GM12878 (cell line): ENCODE results near the gene SLC22A23. TPM values are rescaled to one million over a fixed set of nuclear protein-coding genes. Genes with fewer than 3 reads are reported as not detected.

Experiments
- BCL11A ChIP-seq: IDR thresholded peaks from 2 replicates; pipeline ENCODE4 v1.6.1; 2011; ENCODE audit warnings: low read depth, low read length
- CREB1 ChIP-seq: IDR thresholded peaks from 2 replicates; pipeline ENCODE4 v1.6.1; 2012; ENCODE audit warnings: low read depth, mild to moderate bottlenecking, inconsistent platforms
- DPF2 ChIP-seq: fragments of 450-650 bp; IDR thresholded peaks from 2 replicates; pipeline ENCODE4 v1.6.1; 2017; ENCODE audit warnings: mild to moderate bottlenecking
- EP300 ChIP-seq, 2 experiments: fragments of 150-350 bp in 1 of 2; IDR thresholded peaks; 2 replicates each; pipeline ENCODE4 v1.6.1; 2011 to 2012; ENCODE audit warnings: low read depth in 2 of 2, low read length in 2 of 2, borderline replicate concordance in 1 of 2, improper control_type of control experiment in 1 of 2, inconsistent platforms in 1 of 2; ENCODE audit not compliant: control insufficient read depth in 1 of 2
- IKZF1 ChIP-seq: fragments of 450-650 bp; conservative IDR thresholded peaks from 2 replicates; pipeline ENCODE4 v1.6.1; 2017; ENCODE audit warnings: antibody characterized with exemption, mild to moderate bottlenecking
- IRF4 ChIP-seq: IDR thresholded peaks from 2 replicates; pipeline ENCODE4 v1.6.1; 2011; ENCODE audit warnings: low read depth, low read length
- MEF2A ChIP-seq: IDR thresholded peaks from 2 replicates; pipeline ENCODE4 v1.6.1; 2011; ENCODE audit warnings: low read depth, mild to moderate bottlenecking, low read length, moderate library complexity; ENCODE audit not compliant: insufficient read depth
- MTA2 ChIP-seq: fragments of 450-650 bp; IDR thresholded peaks from 2 replicates; pipeline ENCODE4 v1.6.1; 2016; ENCODE audit warnings: low read depth, mild to moderate bottlenecking, moderate library complexity
- USF2 ChIP-seq: IDR thresholded peaks from 2 replicates; pipeline ENCODE4 v1.6.1; 2011; ENCODE audit warnings: low read depth, low read length, improper control_type of control experiment, borderline replicate concordance
- ZNF274 ChIP-seq: IDR thresholded peaks from one replicate; pipeline ENCODE4 v1.8.0; 2011; ENCODE audit not compliant: insufficient read length, insufficient read depth
- polyA plus RNA-seq, 11 experiments: library from polyadenylated mRNA; depleted of rRNA in 4 of 11; unstranded in 6 of 11; stranded (reverse) in 5 of 11; fragments of >200 nt; fragmentation: Nextera tagmentation in 4 of 11; fragmentation: Illumina TruSeq in 1 of 11; extraction: Ambion mirVana in 4 of 11; extraction: Trizol in 1 of 11; gene quantifications; 1 replicate in 1 of 11; 2 replicates in 10 of 11; pipeline versions ENCODE4 v1.2.1 to v1.2.3, GENCODE V29; 2011 to 2016; ENCODE audit warnings: inconsistent platforms in 2 of 11, missing spikeins in 2 of 11, low read depth in 1 of 11
- total RNA-seq, 4 experiments: library from RNA; depleted of rRNA in 3 of 4; stranded (reverse); fragments of >200 nt in 3 of 4; fragmentation: Illumina TruSeq in 1 of 4; extraction: Trizol in 1 of 4; gene quantifications; 2 replicates each; pipeline versions ENCODE4 v1.2.1 to v1.2.3, GENCODE V29; 2013 to 2021
- TF ChIP-seq, protein P1 (sequence below): fragments of 450-650 bp; IDR thresholded peaks from 2 replicates; pipeline ENCODE4 v1.6.1; 2017; ENCODE audit warnings: low read depth, mild to moderate bottlenecking, moderate library complexity
- TF ChIP-seq, protein P2 (sequence below): fragments of 450-650 bp; formaldehyde crosslinking; IDR thresholded peaks from 2 replicates; pipeline ENCODE4 v1.5.0; 2022; ENCODE audit warnings: mild to moderate bottlenecking, missing genetic modification characterization

The SLC22A23 gene
- total and polyA plus RNA-seq, 10 of the 15 experiments (the other 5 are each of a cell fraction or from before 2014, with no cell fraction given), result 0.20 to 2.4 (median 0.74) TPM

DNA sequence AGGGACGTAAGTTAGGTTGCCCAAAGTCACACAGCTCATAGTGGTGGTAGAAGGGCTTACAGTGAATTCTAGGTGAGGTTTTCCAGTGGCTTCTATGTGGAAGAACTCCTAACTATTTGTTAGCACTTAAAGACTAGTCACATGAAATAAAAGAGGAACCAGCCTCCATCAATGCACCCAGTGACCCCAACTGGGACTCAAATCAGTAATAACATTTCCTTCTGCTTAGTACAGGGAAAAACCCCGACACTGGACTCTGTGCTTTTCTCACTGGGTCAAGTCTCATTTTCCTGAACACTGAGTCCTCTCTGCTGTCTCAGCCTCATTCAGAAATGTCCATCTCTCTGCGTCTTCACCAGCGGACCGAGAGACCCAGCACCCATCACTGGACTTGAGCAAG is 89.2 kb downstream of the SLC22A23 start (continued):
- TF ChIP-seq, protein P1, sequence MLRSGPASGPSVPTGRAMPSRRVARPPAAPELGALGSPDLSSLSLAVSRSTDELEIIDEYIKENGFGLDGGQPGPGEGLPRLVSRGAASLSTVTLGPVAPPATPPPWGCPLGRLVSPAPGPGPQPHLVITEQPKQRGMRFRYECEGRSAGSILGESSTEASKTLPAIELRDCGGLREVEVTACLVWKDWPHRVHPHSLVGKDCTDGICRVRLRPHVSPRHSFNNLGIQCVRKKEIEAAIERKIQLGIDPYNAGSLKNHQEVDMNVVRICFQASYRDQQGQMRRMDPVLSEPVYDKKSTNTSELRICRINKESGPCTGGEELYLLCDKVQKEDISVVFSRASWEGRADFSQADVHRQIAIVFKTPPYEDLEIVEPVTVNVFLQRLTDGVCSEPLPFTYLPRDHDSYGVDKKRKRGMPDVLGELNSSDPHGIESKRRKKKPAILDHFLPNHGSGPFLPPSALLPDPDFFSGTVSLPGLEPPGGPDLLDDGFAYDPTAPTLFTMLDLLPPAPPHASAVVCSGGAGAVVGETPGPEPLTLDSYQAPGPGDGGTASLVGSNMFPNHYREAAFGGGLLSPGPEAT, result peak; percentile 29; the same call in 1 of the 2 replicates
- TF ChIP-seq BCL11A (peak; percentile 65; the same call in 1 of the 2 replicates), MTA2 (peak; percentile 55; the same call in 1 of the 2 replicates), IKZF1 (peak; percentile 61), IRF4 (0 out of 2 replicates have a peak, but pooled peaks have one; percentile 68), ZNF274 (no peak), DPF2 (peak; percentile 59; the same call in 1 of the 2 replicates), USF2 (no peak), CREB1 (no peak), EP300 (IDR thresholded peaks at IDR 0.05; ENCODE audit: borderline replicate concordance in 1 of 2, control insufficient read depth in 1 of 2, low read depth in 2 of 2, low read length in 2 of 2) (0 out of 4 replicates have a peak, but pooled peaks of 1 of the 2 experiments have one; percentile 54), MEF2A (no peak)
- TF ChIP-seq, protein P2, sequence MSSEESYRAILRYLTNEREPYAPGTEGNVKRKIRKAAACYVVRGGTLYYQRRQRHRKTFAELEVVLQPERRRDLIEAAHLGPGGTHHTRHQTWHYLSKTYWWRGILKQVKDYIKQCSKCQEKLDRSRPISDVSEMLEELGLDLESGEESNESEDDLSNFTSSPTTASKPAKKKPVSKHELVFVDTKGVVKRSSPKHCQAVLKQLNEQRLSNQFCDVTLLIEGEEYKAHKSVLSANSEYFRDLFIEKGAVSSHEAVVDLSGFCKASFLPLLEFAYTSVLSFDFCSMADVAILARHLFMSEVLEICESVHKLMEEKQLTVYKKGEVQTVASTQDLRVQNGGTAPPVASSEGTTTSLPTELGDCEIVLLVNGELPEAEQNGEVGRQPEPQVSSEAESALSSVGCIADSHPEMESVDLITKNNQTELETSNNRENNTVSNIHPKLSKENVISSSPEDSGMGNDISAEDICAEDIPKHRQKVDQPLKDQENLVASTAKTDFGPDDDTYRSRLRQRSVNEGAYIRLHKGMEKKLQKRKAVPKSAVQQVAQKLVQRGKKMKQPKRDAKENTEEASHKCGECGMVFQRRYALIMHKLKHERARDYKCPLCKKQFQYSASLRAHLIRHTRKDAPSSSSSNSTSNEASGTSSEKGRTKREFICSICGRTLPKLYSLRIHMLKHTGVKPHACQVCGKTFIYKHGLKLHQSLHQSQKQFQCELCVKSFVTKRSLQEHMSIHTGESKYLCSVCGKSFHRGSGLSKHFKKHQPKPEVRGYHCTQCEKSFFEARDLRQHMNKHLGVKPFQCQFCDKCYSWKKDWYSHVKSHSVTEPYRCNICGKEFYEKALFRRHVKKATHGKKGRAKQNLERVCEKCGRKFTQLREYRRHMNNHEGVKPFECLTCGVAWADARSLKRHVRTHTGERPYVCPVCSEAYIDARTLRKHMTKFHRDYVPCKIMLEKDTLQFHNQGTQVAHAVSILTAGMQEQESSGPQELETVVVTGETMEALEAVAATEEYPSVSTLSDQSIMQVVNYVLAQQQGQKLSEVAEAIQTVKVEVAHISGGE (CRISPR knock-in tag), result no peak
